HepG2 (cell line): ENCODE measurements around the gene DDX6. TPM values are rescaled to one million over a fixed set of nuclear protein-coding genes. Genes with fewer than 3 reads are reported as not detected.
A peak's percentile ranks its signal among the peaks of the same experiment; 100 is the strongest.

Experiments used
- ATAC-seq: fragments of 200-7000 bp; cut with Tn5 transposase; 3 replicates; pipeline ENCODE4 v1.9.1; 2020; ENCODE audit warnings: mild to moderate bottlenecking, moderate library complexity
- BruUV-seq: library from RNA; stranded (reverse); fragments of 400-500 nt; replicated peaks from 2 replicates; lab custom pipeline; 2021; lab: Mats Ljungman, UMichigan
- CTCF ChIA-PET: fragments of 300-600 bp; formaldehyde crosslinking; extraction: SDS; loops from one replicate; lab custom pipeline; 2021; ENCODE audit warnings: low total read pairs, inconsistent platforms, low intra/inter-chr PET ratio; lab: Yijun Ruan, JAX
- POLR2A ChIA-PET: fragments of 350-600 bp; sonication (Branson Sonifier 250); formaldehyde crosslinking; loops from one replicate; lab custom pipeline; 2020; ENCODE audit warnings: antibody characterized with exemption, inconsistent platforms; lab: Yijun Ruan, JAX
- DNase-seq: peaks from one replicate; pipeline ENCODE4 v3.0.0-alpha.2; 2015; ENCODE audit warnings: low spot score
- FAIRE-seq: peaks from 3 replicates; lab custom pipeline; 2011; peaks lifted over from hg19 to GRCh38; lab: Jason Lieb, UNC
- H2AFZ ChIP-seq: one replicate; pipeline ENCODE4 v1.6.1; 2011; ENCODE audit warnings: low read length, inconsistent platforms
- H3K27ac ChIP-seq: fragments of 300-600 bp; 3 replicates; pipeline ENCODE4 v1.8.0; 2011; ENCODE audit warnings: mixed run types, mild to moderate bottlenecking, mixed read lengths, low read length, inconsistent platforms; ENCODE audit not compliant: insufficient read depth; ENCODE audit errors: extremely low read length
- H3K27me3 ChIP-seq, 2 experiments: fragments of 200-600 bp in 1 of 2; 2 replicates in 1 of 2; 3 replicates in 1 of 2; pipeline versions ENCODE4 v1.6.0 to v1.8.0; 2011; ENCODE audit warnings: low read length in 2 of 2, mild to moderate bottlenecking in 2 of 2, moderate library complexity in 2 of 2, inconsistent platforms in 1 of 2; ENCODE audit not compliant: insufficient read depth in 2 of 2, control insufficient read depth in 1 of 2
- H3K36me3 ChIP-seq, 2 experiments: fragments of 200-600 bp in 1 of 2; replicated peaks in 1 of 2; 2 replicates in 1 of 2; 3 replicates in 1 of 2; pipeline versions ENCODE4 v1.5.1 to v1.8.0; 2011; ENCODE audit warnings: low read length in 2 of 2, inconsistent platforms in 1 of 2; ENCODE audit not compliant: insufficient read depth in 2 of 2, control insufficient read depth in 1 of 2
- H3K4me1 ChIP-seq: 2 replicates; pipeline ENCODE4 v1.5.1; 2012; ENCODE audit warnings: low read length, inconsistent platforms; ENCODE audit not compliant: insufficient read depth
- H3K4me2 ChIP-seq: 2 replicates; pipeline ENCODE4 v1.6.0; 2011; ENCODE audit warnings: low read depth, low read length, inconsistent platforms
- H3K4me3 ChIP-seq, 3 experiments: fragments of 200-600 bp in 1 of 3; sonication (generic), shearing (Covaris generic) in 1 of 3; replicated peaks in 1 of 3; 2 replicates each; pipeline ENCODE4 v1.5.1; 2011 to 2016; ENCODE audit warnings: low read length in 3 of 3, inconsistent platforms in 2 of 3, low read depth in 2 of 3, mild to moderate bottlenecking in 2 of 3, control low read depth in 1 of 3, mixed read lengths in 1 of 3; ENCODE audit not compliant: insufficient read depth in 1 of 3
- H3K79me2 ChIP-seq: one replicate; pipeline ENCODE4 v1.6.1; 2011; ENCODE audit warnings: low read length, inconsistent platforms; ENCODE audit not compliant: insufficient read depth
- H3K9ac ChIP-seq: 2 replicates; pipeline ENCODE4 v1.6.0; 2011; ENCODE audit warnings: mild to moderate bottlenecking, low read depth, low read length, inconsistent platforms; ENCODE audit not compliant: insufficient read depth
- H3K9me3 ChIP-seq: 2 replicates; pipeline ENCODE4 v1.5.1; 2012; ENCODE audit warnings: mild to moderate bottlenecking, low read length
- H4K20me1 ChIP-seq: 2 replicates; pipeline ENCODE4 v1.6.0; 2011; ENCODE audit warnings: inconsistent platforms, mild to moderate bottlenecking, low read length, moderate library complexity; ENCODE audit not compliant: insufficient read depth
- CAMTA2 ChIP-seq: sonication (generic); formaldehyde crosslinking; IDR thresholded peaks from 2 replicates; pipeline ENCODE4 v1.4.0; 2020; ENCODE audit warnings: mild to moderate bottlenecking, missing genetic modification reagents, borderline replicate concordance
- HNRNPK ChIP-seq: fragments of 200-400 bp; formaldehyde crosslinking; IDR thresholded peaks from 2 replicates; pipeline ENCODE4 v1.6.1; 2018; ENCODE audit warnings: low read length, low read depth, moderate library complexity, mild to moderate bottlenecking; ENCODE audit not compliant: poor library complexity, severe bottlenecking
- MIER3 ChIP-seq: IDR thresholded peaks from 2 replicates; pipeline ENCODE4 v1.6.1; 2016; ENCODE audit warnings: missing compliant biosample characterization, borderline replicate concordance
- PAXIP1 ChIP-seq: sonication (generic); formaldehyde crosslinking; conservative IDR thresholded peaks from 2 replicates; pipeline ENCODE4 v1.4.0; 2020; ENCODE audit warnings: mild to moderate bottlenecking, missing genetic modification reagents, moderate library complexity
- RXRB ChIP-seq: IDR thresholded peaks from 2 replicates; pipeline ENCODE4 v1.6.1; 2016; ENCODE audit warnings: borderline replicate concordance, missing genetic modification reagents, missing compliant biosample characterization
- ZFP82 ChIP-seq: sonication (generic); formaldehyde crosslinking; IDR thresholded peaks from 2 replicates; pipeline ENCODE4 v1.5.1; 2020; ENCODE audit warnings: mild to moderate bottlenecking, missing genetic modification reagents, borderline replicate concordance
- ZNF17 ChIP-seq: sonication (generic); formaldehyde crosslinking; IDR thresholded peaks from 2 replicates; pipeline ENCODE4 v1.5.0; 2020; ENCODE audit warnings: mild to moderate bottlenecking, missing genetic modification reagents
- ZNF263 ChIP-seq: sonication (generic); formaldehyde crosslinking; IDR thresholded peaks from 2 replicates; pipeline ENCODE4 v1.4.0; 2020; ENCODE audit warnings: missing genetic modification reagents
- ZNF484 ChIP-seq: sonication (generic); formaldehyde crosslinking; IDR thresholded peaks from 2 replicates; pipeline ENCODE4 v1.5.1; 2020; ENCODE audit warnings: mild to moderate bottlenecking, low read depth, missing genetic modification reagents, borderline replicate concordance
- ZNF790 ChIP-seq: sonication (generic); formaldehyde crosslinking; IDR thresholded peaks from 2 replicates; pipeline ENCODE4 v1.8.0; 2022; ENCODE audit warnings: missing genetic modification reagents, mild to moderate bottlenecking, borderline replicate concordance
- ZNF800 ChIP-seq: sonication (generic); formaldehyde crosslinking; IDR thresholded peaks from 2 replicates; pipeline ENCODE4 v1.4.0; 2020; ENCODE audit warnings: missing genetic modification reagents
- WGBS: methylation state at CpG from one replicate; pipeline ENCODE4 v1.1.6; 2017; ENCODE audit warnings: low lambda C conversion rate; 5-methylcytosine and 5-hydroxymethylcytosine counted together
- in situ Hi-C: cut with HindIII; loops from 2 replicates; pipeline ENCODE4 v1.10.0; 2017; ENCODE audit warnings: low pct_unique_long_range_greater_than_20kb; ENCODE audit not compliant: extremely low pct_ligation_motif_present
- intact Hi-C: fragments of 100-400 bp; cut with micrococcal nuclease; formaldehyde crosslinking; loops from one replicate; pipeline ENCODE4 v1.10.0; 2022; ENCODE audit not compliant: unreplicated experiment
- polyA plus RNA-seq, 8 experiments: library from polyadenylated mRNA; depleted of rRNA in 3 of 8; stranded (reverse) in 7 of 8; unstranded in 1 of 8; fragments of >200 nt; fragmentation: Illumina TruSeq in 4 of 8; extraction: Trizol in 4 of 8; gene quantifications; 2 replicates each; pipeline versions ENCODE4 v1.2.1 to v1.2.3, GENCODE V29; 2011 to 2016; ENCODE audit warnings: low read depth in 4 of 8, missing spikeins in 1 of 8, mixed read lengths in 1 of 8; ENCODE audit not compliant: insufficient read depth in 1 of 8
- total RNA-seq, 5 experiments: library from RNA; depleted of rRNA; stranded (reverse); fragments of >200 nt; fragmentation: Illumina TruSeq; extraction: Trizol; gene quantifications; 2 replicates each; pipeline ENCODE4 v1.2.3, GENCODE V29; 2016; ENCODE audit warnings: low read depth in 1 of 5
- TF ChIP-seq, protein P1 (sequence below), 2 experiments: sonication (generic) in 1 of 2; formaldehyde crosslinking in 1 of 2; IDR thresholded peaks; 2 replicates each; pipeline versions ENCODE4 v1.4.0 to v1.6.1; 2016 to 2020; ENCODE audit warnings: borderline replicate concordance in 1 of 2, low read depth in 1 of 2, mild to moderate bottlenecking in 1 of 2, missing genetic modification reagents in 1 of 2

DDX6 gene
- total and polyA plus RNA-seq, 2 of the 13 experiments (the other 11 are each of a cell fraction or from before 2014, with no cell fraction given) = 20.9 to 59.2 TPM

DNA sequence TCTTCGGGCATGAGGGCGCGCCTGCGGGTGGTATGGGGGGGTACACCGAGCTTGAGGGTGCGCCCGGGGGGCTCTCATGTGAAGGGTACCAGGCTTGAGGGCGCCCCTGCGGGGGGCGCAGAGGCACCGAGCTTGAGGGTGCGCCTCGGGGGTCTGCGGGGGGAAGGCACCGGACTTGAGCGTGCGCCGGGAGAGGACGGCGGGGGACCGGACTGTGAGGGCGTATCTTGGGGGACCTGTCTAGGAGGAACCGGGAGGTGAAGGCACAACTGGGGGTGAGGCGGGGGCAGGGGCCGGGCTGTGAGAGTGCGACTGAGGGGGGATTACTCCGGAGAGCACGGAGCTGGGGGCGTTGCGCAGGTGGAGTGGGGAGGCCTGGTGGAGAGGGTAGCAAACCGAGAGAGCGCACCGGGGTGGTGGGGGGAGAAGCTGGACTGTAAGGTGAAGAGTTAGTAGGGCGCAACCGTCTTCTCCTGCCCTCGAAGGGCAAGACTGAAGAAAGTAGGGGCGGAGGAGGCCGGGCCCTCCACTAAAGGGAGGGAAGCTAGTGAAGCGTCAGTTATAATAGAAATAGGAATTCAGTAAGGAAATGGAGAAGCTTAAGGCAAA is 1.1 kb upstream of the DDX6 start:
- Histone ChIP-seq H3K9ac (peak overlapping the region; percentile 100), H3K4me1 (peaks cover 33% of the 10 kb centered on the region), H3K4me2 (peak overlapping the region; percentile 84), H3K79me2 (peaks cover 40% of the 10 kb centered on the region), H3K4me3 (peak overlapping the region; percentile 91 to 98 (median 97)), H3K36me3 (no peaks in the 10 kb centered on the region), H2AFZ (no peak overlapping the region), H3K27me3 (peaks cover 0 to 4% of the 10 kb centered on the region in 2 experiments; a peak in 2 of 5 replicates), H4K20me1 (peaks cover 25% of the 10 kb centered on the region), H3K27ac (peak overlapping the region; percentile 99), H3K9me3 (no peaks in the 10 kb centered on the region)
- BruUV-seq = no TSS peak
- DNase-seq (no peak), ATAC-seq (peak; percentile 10), FAIRE-seq (no peak)
- POLR2A ChIA-PET = interaction anchor here (0.6 to 3.9 kb wide), 20 partner anchors 8 to 414 kb away, joined by 3 to 35 read pairs (median 5); partner anchors contain the start of genes C2CD2L, CBL, CENATAC and DPAGT1
- 2% methylated on average over 28 of the region's 39 CpGs for WGBS
- CTCF ChIA-PET = no interaction called here
- in situ Hi-C loops (no loop called here), intact Hi-C loops (no loop called here)
- TF ChIP-seq PAXIP1 (CRISPR knock-in tag) (peak; percentile 5; the same call in 1 of the 2 replicates), ZFP82 (CRISPR knock-in tag) (no peak), ZNF790 (CRISPR knock-in tag) (0 out of 2 replicates have a peak, but pooled peaks have one; percentile 2), ZNF800 (0 out of 2 replicates have a peak, but pooled peaks have one; percentile 9), RXRB (CRISPR knock-in tag) (no peak), ZNF263 (CRISPR knock-in tag) (0 out of 2 replicates have a peak, but pooled peaks have one; percentile 35), HNRNPK (peak; percentile 0), ZNF17 (no peak), MIER3 (CRISPR knock-in tag) (0 out of 2 replicates have a peak, but pooled peaks have one; percentile 10), ZNF484 (CRISPR knock-in tag) (no peak), CAMTA2 (no peak)
- TF ChIP-seq, protein P1, sequence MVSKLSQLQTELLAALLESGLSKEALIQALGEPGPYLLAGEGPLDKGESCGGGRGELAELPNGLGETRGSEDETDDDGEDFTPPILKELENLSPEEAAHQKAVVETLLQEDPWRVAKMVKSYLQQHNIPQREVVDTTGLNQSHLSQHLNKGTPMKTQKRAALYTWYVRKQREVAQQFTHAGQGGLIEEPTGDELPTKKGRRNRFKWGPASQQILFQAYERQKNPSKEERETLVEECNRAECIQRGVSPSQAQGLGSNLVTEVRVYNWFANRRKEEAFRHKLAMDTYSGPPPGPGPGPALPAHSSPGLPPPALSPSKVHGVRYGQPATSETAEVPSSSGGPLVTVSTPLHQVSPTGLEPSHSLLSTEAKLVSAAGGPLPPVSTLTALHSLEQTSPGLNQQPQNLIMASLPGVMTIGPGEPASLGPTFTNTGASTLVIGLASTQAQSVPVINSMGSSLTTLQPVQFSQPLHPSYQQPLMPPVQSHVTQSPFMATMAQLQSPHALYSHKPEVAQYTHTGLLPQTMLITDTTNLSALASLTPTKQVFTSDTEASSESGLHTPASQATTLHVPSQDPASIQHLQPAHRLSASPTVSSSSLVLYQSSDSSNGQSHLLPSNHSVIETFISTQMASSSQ (IDR thresholded peaks at IDR 0.05; ENCODE audit: low read depth) = no peak
- TF ChIP-seq, protein P1 (CRISPR knock-in tag; IDR thresholded peaks at IDR 0.05; ENCODE audit: borderline replicate concordance) = no peak
